Measurements from ENCODE around the gene ARNT2.
"Not testable (repeated sequence)": the region's sequence is repeated elsewhere in the genome, so short reads cannot be mapped to it uniquely, and the experiment has no call there.

Gene ARNT2

GRCh38 chr15:80404057-80404760, at the start of gene ARNT2:
Gene ARNT2, plus strand, starts transcription at chr15:80404382. Its CDS starts 134 bp downstream, at chr15:80404516.
- no peak for DNase-seq (ENCODE audit: low read depth in 2 of 3, low spot score in 1 of 3)

GRCh38 chr15:80367094-80367493, 37.1 kb upstream of the ARNT2 start:
- no peak for DNase-seq (ENCODE audit: low read depth in 2 of 3, low spot score in 1 of 3)

GRCh38 chr15:80367661-80368060, 36.5 kb upstream of the ARNT2 start:
- DNase-seq (ENCODE audit: low read depth in 2 of 3, low spot score in 1 of 3), result no peak

DNA sequence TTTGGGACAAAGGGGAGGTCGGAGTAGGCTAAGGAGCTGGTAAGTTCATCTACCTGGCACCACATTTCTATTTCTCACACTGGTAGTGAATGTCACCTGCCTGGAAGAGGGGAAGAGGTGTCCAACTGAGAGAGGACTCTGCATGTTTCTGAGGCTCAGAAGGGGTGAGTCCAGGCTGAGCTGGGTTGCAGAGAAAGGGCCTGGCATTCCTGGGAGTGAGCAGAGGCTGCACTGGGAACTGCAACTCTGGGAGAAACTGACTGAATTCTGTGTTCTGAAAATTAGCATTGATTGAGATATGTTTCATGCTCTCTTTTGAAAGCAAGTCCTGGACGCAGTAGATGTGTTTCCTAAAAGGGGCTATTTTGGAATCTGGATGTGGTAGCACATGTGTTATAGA, 32.3 kb upstream of the ARNT2 start:
- DNase-seq (ENCODE audit: low read depth in 2 of 3, low spot score in 1 of 3), result no peak

- no peak for DNase-seq (ENCODE audit: low read depth in 2 of 3, low spot score in 1 of 3)
These were observed 29.7 kb upstream of the ARNT2 start for GRCh38 chr15:80374441-80374840.

- DNase-seq (ENCODE audit: low read depth in 2 of 3, low spot score in 1 of 3), result no peak
These were observed 28.0 kb upstream of the ARNT2 start for GRCh38 chr15:80375968-80376891.

DNA sequence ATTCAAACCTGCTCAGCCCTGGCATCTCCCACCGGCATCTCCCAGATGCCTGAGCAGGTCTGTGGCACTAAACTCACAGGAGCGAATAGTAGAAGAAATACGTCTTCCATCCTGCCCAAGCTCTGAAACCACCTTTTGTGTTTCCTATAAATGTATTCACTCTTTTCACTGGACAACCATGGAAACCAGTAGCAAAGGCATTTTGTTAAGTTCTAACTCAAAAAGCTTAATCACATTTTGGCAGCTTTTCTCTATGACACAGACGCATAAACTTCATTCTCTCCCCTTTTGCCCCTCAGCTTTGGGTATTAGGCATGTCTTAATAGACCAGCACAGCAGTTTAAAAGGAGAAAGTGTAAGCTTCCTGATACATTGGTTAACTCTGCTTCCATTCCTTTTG, 24.5 kb upstream of the ARNT2 start:
- no peak for DNase-seq (ENCODE audit: low read depth in 2 of 3, low spot score in 1 of 3)

- DNase-seq (ENCODE audit: low read depth in 2 of 3, low spot score in 1 of 3), result no peak
These were observed 24.0 kb upstream of the ARNT2 start for GRCh38 chr15:80380154-80380553.

DNA sequence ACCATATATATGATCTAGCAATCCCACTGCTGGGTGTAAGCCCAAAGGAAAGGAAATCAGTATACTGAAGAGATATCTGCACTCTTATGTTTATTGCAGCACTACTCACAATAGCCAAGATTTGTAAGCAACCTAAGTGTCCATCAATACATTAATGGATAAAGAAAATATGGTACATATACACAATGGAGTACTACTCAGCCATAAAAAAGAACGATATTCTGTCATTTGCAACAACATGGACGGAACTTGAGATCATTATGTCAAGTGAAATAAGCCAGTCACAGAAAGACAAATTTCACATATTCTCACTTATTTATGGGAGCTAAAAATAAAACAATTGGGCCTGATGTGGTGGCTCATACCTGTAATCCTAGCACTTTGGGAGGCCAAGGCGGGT, 21.9 kb upstream of the ARNT2 start:
- DNase-seq (ENCODE audit: low read depth in 2 of 3, low spot score in 1 of 3), result no peak

- no peak for DNase-seq (ENCODE audit: low read depth in 2 of 3, low spot score in 1 of 3)
These were observed 19.8 kb upstream of the ARNT2 start for GRCh38 chr15:80384432-80384831.

- DNase-seq (ENCODE audit: low read depth in 2 of 3, low spot score in 1 of 3), result no peak
These were observed 18.0 kb upstream of the ARNT2 start for GRCh38 chr15:80386151-80386550.

DNA sequence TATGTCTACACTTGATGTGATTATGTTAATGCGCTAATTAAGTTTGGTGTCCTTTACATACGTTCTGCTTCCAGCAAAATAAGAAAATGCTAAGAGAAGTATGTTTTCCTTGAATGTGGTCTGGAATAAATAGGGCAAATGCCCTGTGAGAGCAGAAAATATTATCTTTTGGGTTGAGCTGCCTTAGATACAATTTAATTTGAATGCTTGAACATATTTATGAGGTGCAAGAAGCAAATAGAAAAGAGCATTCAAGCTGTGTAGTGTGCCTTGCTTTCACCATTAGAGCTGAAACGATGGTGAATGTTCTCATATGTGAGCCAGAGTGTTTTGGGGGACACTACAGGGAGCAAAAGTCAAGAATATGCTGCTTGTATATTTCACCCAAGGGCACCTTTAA, 15.9 kb upstream of the ARNT2 start:
- no peak for DNase-seq (ENCODE audit: low read depth in 2 of 3, low spot score in 1 of 3)

GRCh38 chr15:80389370-80389769, 14.8 kb upstream of the ARNT2 start:
- no peak for DNase-seq (ENCODE audit: low read depth in 2 of 3, low spot score in 1 of 3)

- not testable (repeated sequence) for DNase-seq (ENCODE audit: low read depth in 2 of 3, low spot score in 1 of 3)
These were observed 13.2 kb upstream of the ARNT2 start for GRCh38 chr15:80390942-80391341.

DNA sequence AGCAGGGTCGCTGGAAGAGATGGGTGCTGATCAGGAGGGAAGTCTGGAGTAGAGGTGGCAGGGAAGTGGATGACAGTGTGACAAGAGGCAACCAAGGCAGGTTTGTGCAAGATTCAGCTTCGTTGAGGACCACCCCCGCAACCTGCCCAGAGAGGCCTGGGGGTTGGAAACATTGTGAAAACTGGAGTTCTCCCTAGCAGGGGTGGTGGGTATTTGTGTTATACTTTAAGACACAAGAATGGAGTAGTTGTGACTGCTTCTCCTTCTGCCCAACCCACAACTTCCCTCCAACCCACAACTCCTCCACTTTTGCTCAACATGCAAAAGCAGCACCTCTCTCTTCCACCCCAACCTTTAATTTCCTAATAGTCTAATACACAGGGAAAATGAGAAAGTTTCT, 8.6 kb upstream of the ARNT2 start:
- DNase-seq (ENCODE audit: low read depth in 2 of 3, low spot score in 1 of 3), result no peak

GRCh38 chr15:80396096-80396495, 8.1 kb upstream of the ARNT2 start:
- DNase-seq (ENCODE audit: low read depth in 2 of 3, low spot score in 1 of 3), result no peak

DNA sequence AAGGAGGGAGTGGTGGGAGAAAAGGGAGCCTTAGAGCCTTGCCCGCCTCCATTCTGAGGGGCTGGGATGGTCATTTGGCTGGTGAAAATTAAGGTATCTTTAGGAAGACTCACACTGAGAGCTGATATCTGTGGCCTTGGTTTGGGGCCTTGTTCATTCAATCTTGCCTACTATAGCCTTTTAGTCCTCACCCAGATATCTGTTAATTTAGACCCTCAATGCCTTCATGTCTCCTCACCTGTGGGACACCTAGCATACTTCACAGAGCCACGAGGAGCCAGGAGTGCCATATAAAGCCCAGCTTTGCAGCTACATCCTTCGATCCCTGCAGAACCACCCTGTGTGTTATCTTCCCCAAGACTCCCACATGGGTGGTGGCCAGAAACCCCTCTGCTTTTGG, 4.7 kb upstream of the ARNT2 start:
- DNase-seq (ENCODE audit: low read depth in 2 of 3, low spot score in 1 of 3), result no peak

- no peak for DNase-seq (ENCODE audit: low read depth in 2 of 3, low spot score in 1 of 3)
These were observed 2.7 kb upstream of the ARNT2 start for GRCh38 chr15:80401456-80401855.

GRCh38 chr15:80402339-80402738, 1.8 kb upstream of the ARNT2 start:
- no peak for DNase-seq (ENCODE audit: low read depth in 2 of 3, low spot score in 1 of 3)

DNA sequence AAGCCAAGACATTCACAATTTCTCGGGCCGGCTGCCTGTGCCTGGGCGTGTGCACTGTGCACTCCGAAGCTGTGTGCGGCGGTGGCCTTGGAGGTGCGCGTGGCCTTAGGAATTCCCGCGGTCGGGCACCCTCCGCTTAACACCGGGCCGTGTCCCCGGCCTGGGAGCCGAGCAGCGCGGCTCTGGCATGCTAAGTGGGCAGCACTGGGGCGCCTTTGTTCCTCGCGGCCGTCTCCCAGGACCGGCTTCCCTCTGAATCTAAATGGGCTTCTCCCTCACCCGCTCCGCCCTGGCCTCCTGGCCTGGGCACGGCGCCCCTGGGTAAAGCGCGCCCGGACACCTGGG, 498 bp upstream of the ARNT2 start:
- no peak for DNase-seq (ENCODE audit: low read depth in 2 of 3, low spot score in 1 of 3)

DNA sequence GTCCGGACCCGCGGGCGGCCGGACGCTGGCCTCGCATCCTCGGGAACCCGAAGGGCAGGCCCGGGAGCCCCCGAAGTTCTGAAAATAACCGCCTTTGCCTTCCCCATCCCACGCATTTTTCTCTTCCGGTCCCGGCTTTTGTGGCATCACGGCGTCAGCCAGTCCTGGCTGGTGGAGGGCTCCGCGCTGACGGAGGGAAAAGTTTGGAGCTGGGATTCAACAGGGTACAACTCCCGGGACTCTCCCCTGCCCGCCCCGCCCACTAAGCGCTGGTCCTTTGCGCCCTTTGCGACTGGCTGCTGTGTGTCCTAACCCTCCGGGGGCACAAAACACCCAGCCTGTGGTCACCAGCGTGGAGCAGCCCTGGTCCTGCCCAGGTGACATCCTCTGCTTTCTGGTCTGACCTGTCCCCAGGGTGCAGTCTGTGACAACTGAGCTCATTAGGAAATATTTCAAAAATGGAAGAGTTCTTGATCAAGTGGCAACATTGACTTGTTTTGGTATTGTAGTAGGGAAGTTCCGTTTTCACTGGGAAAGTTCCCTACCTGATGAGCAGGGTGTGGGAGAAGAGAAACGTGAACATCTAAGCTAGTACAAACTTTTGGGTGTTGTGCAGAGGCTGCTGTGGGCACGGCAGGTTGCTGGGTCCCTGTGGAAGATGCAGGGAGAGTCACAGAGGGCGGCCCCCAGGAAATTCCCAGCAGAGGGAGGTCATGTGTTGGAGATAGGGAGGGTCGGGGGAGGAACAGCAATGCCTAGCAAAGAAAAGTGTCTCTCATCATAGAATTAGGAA, 775 bp downstream of the ARNT2 start:
- peak in 1 of 3 donors; percentile 1 for DNase-seq (ENCODE audit: low read depth in 2 of 3, low spot score in 1 of 3)

- DNase-seq (ENCODE audit: low read depth in 2 of 3, low spot score in 1 of 3), result no peak
These were observed 1.3 kb downstream of the ARNT2 start for GRCh38 chr15:80405554-80405850.
